OCI-M1 (cell line): ENCODE results near the gene SYPL2.

Source experiments
- DNase-seq: peaks from one replicate; lab custom pipeline; 2025; lab: John Stamatoyannopoulos, UW

The SYPL2 gene

GRCh38 chr1:109516872-109517271 lies 50.5 kb downstream of the SYPL2 start:
- DNase-seq, result no peak

- DNase-seq, result no peak
These were observed 51.0 kb downstream of the SYPL2 start for GRCh38 chr1:109517337-109517736.

- no peak for DNase-seq
These were observed 54.9 kb downstream of the SYPL2 start for GRCh38 chr1:109521002-109521951.

- DNase-seq, result no peak
These were observed 55.7 kb downstream of the SYPL2 start for GRCh38 chr1:109522026-109522425.

- DNase-seq, result peak; percentile 50
These were observed 57.4 kb downstream of the SYPL2 start for GRCh38 chr1:109523706-109524105.

GRCh38 chr1:109527098-109527811 lies 60.9 kb downstream of the SYPL2 start:
- no peak for DNase-seq

- no peak for DNase-seq
These were observed 61.7 kb downstream of the SYPL2 start for GRCh38 chr1:109527846-109528695.

GRCh38 chr1:109528712-109529111 lies 62.4 kb downstream of the SYPL2 start:
- no peak for DNase-seq

- DNase-seq, result no peak
These were observed 63.6 kb downstream of the SYPL2 start for GRCh38 chr1:109529881-109530456.

GRCh38 chr1:109530457-109531087 lies 64.2 kb downstream of the SYPL2 start:
- no peak for DNase-seq

- DNase-seq, result no peak
These were observed 65.0 kb downstream of the SYPL2 start for GRCh38 chr1:109531380-109531779.
